Activated B cell treated with CpG ODN at 0.5 μM for 24 hours (primary cell): ENCODE measurements around the gene ACOT9. TPM values are rescaled to one million over a fixed set of nuclear protein-coding genes. Genes with fewer than 3 reads are reported as not detected.
A peak's percentile ranks its signal among the peaks of the same experiment; 100 is the strongest.

ENCODE experiments used
- ATAC-seq: fragments of 200-7000 bp; cut with Tn5 transposase; one replicate; pipeline ENCODE4 v1.10.0; 2021; ENCODE audit warnings: low read depth, mild to moderate bottlenecking, moderate library complexity
- CTCF ChIA-PET: fragments of 350-600 bp; sonication (Branson Sonifier 250); formaldehyde crosslinking; loops from one replicate; lab custom pipeline; 2021; ENCODE audit warnings: antibody characterized with exemption; lab: Charles Lee
- POLR2A ChIA-PET: fragments of 350-600 bp; sonication (Branson Sonifier 250); formaldehyde crosslinking; loops from one replicate; lab custom pipeline; 2021; ENCODE audit warnings: antibody characterized with exemption; lab: Charles Lee
- DNase-seq: peaks from one replicate; pipeline ENCODE4 v3.0.0; 2022
- H3K27ac Mint-ChIP-seq: one replicate; pipeline ENCODE4 v1.8.0; 2020; ENCODE audit warnings: mixed read lengths
- H3K27me3 Mint-ChIP-seq: one replicate; pipeline ENCODE4 v1.8.0; 2021; ENCODE audit warnings: mixed read lengths
- H3K36me3 Mint-ChIP-seq: one replicate; pipeline ENCODE4 v1.8.0; 2021; ENCODE audit warnings: low read depth, mixed read lengths
- H3K4me1 Mint-ChIP-seq: one replicate; pipeline ENCODE4 v1.8.0; 2021; ENCODE audit warnings: mixed read lengths
- H3K4me3 Mint-ChIP-seq: one replicate; pipeline ENCODE4 v1.8.0; 2020; ENCODE audit warnings: mild to moderate bottlenecking, mixed read lengths
- H3K9me3 Mint-ChIP-seq: one replicate; pipeline ENCODE4 v1.8.0; 2020; ENCODE audit warnings: mixed read lengths
- CTCF ChIP-seq: fragments of 200-600 bp; IDR thresholded peaks from one replicate; pipeline ENCODE4 v1.8.0; 2022; ENCODE audit warnings: antibody characterized with exemption, mild to moderate bottlenecking
- intact Hi-C: fragments of 100-400 bp; cut with micrococcal nuclease; formaldehyde crosslinking; loops from one replicate; pipeline ENCODE4 v1.15.1; 2024
- total RNA-seq: library from RNA; stranded (reverse); gene quantifications from 2 replicates; pipeline ENCODE4 v1.2.3, GENCODE V29; 2022

Gene ACOT9
- total RNA-seq, 1 donor from 2014 or later: 49.4 TPM

- Mint-ChIP-seq H3K9me3 (no peaks in the 10 kb centered on the region), H3K4me3 (peak overlapping the region; percentile 84), H3K27me3 (no peaks in the 10 kb centered on the region), H3K36me3 (peaks cover 16% of the 10 kb centered on the region), H3K27ac (peak overlapping the region; percentile 91), H3K4me1 (peaks cover 18% of the 10 kb centered on the region)
- intact Hi-C loops: loop anchor here (10.0 kb wide), 3 partner anchors 356 to 796 kb away; partner anchors contain the start of genes KLHL15, PDK3 and ZFX
- ChIA-PET CTCF (no interaction called here), POLR2A (interaction anchor here (1.1 to 1.8 kb wide), 2 partner anchors 26 to 386 kb away, joined by 3 to 13 read pairs; partner anchors contain the start of gene EIF2S3)
- ATAC-seq (no peak), DNase-seq (no peak)
- no peak for TF ChIP-seq CTCF
Observed at GRCh38 chrX:23668335-23668734, 74.7 kb downstream of the ACOT9 start.

GRCh38 chrX:23667239-23668177, 75.6 kb downstream of the ACOT9 start, which contains the start of gene PRDX4:
Gene PRDX4 (plus strand): TSS chrX:23667493. CDS start chrX:23667571, 78 bp downstream.
- no peaks in the 10 kb centered on the region for H3K9me3 Mint-ChIP-seq
- ChIA-PET CTCF (interaction anchor here (0.9 kb wide), 1 partner anchor 241 kb away, joined by 3 read pairs; no protein-coding TSS in a partner anchor), POLR2A (interaction anchor here (0.6 to 1.8 kb wide), 8 partner anchors 9 to 387 kb away, joined by 3 to 13 read pairs (median 4); partner anchors contain the start of genes CXorf58, EIF2S3 and SAT1)
- peaks cover 25% of the 10 kb centered on the region for H3K4me1 Mint-ChIP-seq
- H3K27me3 Mint-ChIP-seq: no peaks in the 10 kb centered on the region
- DNase-seq: peak; percentile 66
- peak within 1 kb of the TSS; percentile 84 for H3K4me3 Mint-ChIP-seq
- H3K36me3 Mint-ChIP-seq: peaks cover 11% of the 10 kb centered on the region
- intact Hi-C loops: loop anchor here (1.0 to 10.0 kb wide), 6 partner anchors 105 to 797 kb away; partner anchors contain the start of genes APOO, KLHL15, PDK3 and SAT1
- peak; percentile 85 for ATAC-seq
- no peak for TF ChIP-seq CTCF
- H3K27ac Mint-ChIP-seq: peak within 1 kb of the TSS; percentile 91

GRCh38 chrX:23666282-23666681, 76.8 kb downstream of the ACOT9 start:
- DNase-seq: no peak
- Mint-ChIP-seq H3K4me3 (no peak overlapping the region), H3K9me3 (no peaks in the 10 kb centered on the region), H3K36me3 (peaks cover under 1% of the 10 kb centered on the region), H3K4me1 (peaks cover 38% of the 10 kb centered on the region), H3K27me3 (no peaks in the 10 kb centered on the region), H3K27ac (peak overlapping the region; percentile 91)
- ATAC-seq: no peak
- intact Hi-C loops: loop anchor here (2.0 to 10.0 kb wide), 5 partner anchors 107 to 799 kb away; partner anchors contain the start of genes KLHL15, PDK3, SAT1 and ZFX
- POLR2A ChIA-PET: interaction anchor here (0.6 to 1.7 kb wide), 3 partner anchors 116 to 223 kb away, joined by 4 to 6 read pairs (median 4); partner anchors contain the start of gene SAT1
- CTCF ChIA-PET: no interaction called here
- TF ChIP-seq CTCF: no peak

- ChIA-PET CTCF (no interaction called here), POLR2A (no interaction called here)
- no peaks in the 10 kb centered on the region for H3K27me3 Mint-ChIP-seq
- no peak overlapping the region for H3K27ac Mint-ChIP-seq
- H3K36me3 Mint-ChIP-seq: no peaks in the 10 kb centered on the region
- DNase-seq (no peak), ATAC-seq (no peak)
- no peak overlapping the region for H3K4me3 Mint-ChIP-seq
- intact Hi-C loops: loop anchor here (5.0 to 10.0 kb wide), 6 partner anchors 360 to 1602 kb away; partner anchors contain the start of genes KLHL15, PDK3, POLA1 and ZFX
- TF ChIP-seq CTCF: no peak
- no peaks in the 10 kb centered on the region for H3K9me3 Mint-ChIP-seq
- H3K4me1 Mint-ChIP-seq: peaks cover 55% of the 10 kb centered on the region
Observed at GRCh38 chrX:23664496-23664895, 78.6 kb downstream of the ACOT9 start.
